Neural cell (in vitro differentiated cells): ENCODE measurements around the gene UBE2L3. TPM values are rescaled to one million over a fixed set of nuclear protein-coding genes. Genes with fewer than 3 reads are reported as not detected.

Source experiments
- H2AFZ ChIP-seq: fragments of 200-600, 300-800 bp; sonication (generic), shearing (Covaris generic); 2 replicates; pipeline ENCODE4 v1.6.0; 2014; ENCODE audit warnings: low read depth, mild to moderate bottlenecking, antibody characterized with exemption, low read length, moderate library complexity
- H3F3A ChIP-seq: fragments of 200-600 bp; shearing (Covaris generic); 2 replicates; pipeline ENCODE4 v1.6.1; 2016; ENCODE audit warnings: mild to moderate bottlenecking, moderate library complexity, mixed read lengths, antibody characterized with exemption, low read length; ENCODE audit not compliant: insufficient read depth, poor library complexity, severe bottlenecking
- H3K27ac ChIP-seq: fragments of 200-600, 300-800 bp; sonication (generic), shearing (Covaris generic); 2 replicates; pipeline ENCODE4 v1.5.1; 2014; ENCODE audit warnings: mild to moderate bottlenecking, low read length, moderate library complexity
- H3K27me3 ChIP-seq: fragments of 300-800, 200-600 bp; sonication (generic), shearing (Covaris generic); 2 replicates; pipeline ENCODE4 v1.6.0; 2014; ENCODE audit warnings: mild to moderate bottlenecking, low read depth, low read length, moderate library complexity; ENCODE audit not compliant: insufficient read depth
- H3K36me3 ChIP-seq: fragments of 300-800, 200-600 bp; sonication (generic), shearing (Covaris generic); 2 replicates; pipeline ENCODE4 v1.5.1; 2014; ENCODE audit warnings: mild to moderate bottlenecking, antibody characterized with exemption, low read length, moderate library complexity; ENCODE audit not compliant: insufficient read depth
- H3K4me2 ChIP-seq: fragments of 300-800, 200-600 bp; sonication (generic), shearing (Covaris generic); 2 replicates; pipeline ENCODE4 v1.6.0; 2014; ENCODE audit warnings: mild to moderate bottlenecking, low read length
- H3K4me3 ChIP-seq: fragments of 300-800, 200-600 bp; sonication (generic), shearing (Covaris generic); 2 replicates; pipeline ENCODE4 v1.5.1; 2014; ENCODE audit warnings: mild to moderate bottlenecking, low read length, moderate library complexity
- H3K79me2 ChIP-seq: fragments of 200-600 bp; shearing (Covaris generic); replicated peaks from 2 replicates; pipeline ENCODE4 v1.6.0; 2014; ENCODE audit warnings: mild to moderate bottlenecking, low read length, moderate library complexity; ENCODE audit not compliant: insufficient read depth
- H3K9ac ChIP-seq: fragments of 300-800, 200-600 bp; sonication (generic), shearing (Covaris generic); 2 replicates; pipeline ENCODE4 v1.6.1; 2016; ENCODE audit warnings: mild to moderate bottlenecking, low read length, mixed read lengths
- H3K9me2 ChIP-seq: fragments of 200-600 bp; shearing (Covaris generic); 2 replicates; pipeline ENCODE4 v1.6.1; 2016; ENCODE audit warnings: mild to moderate bottlenecking, low read length, mixed read lengths; ENCODE audit not compliant: insufficient read depth
- H3K9me3 ChIP-seq: fragments of 200-600, 300-800 bp; sonication (generic), shearing (Covaris generic); 2 replicates; pipeline ENCODE4 v1.6.1; 2016; ENCODE audit warnings: mild to moderate bottlenecking, mixed run types, low read length, moderate library complexity, mixed read lengths
- H4K20me1 ChIP-seq: fragments of 200-600 bp; shearing (Covaris generic); 2 replicates; pipeline ENCODE4 v1.6.1; 2016; ENCODE audit warnings: mild to moderate bottlenecking, mixed run types; ENCODE audit not compliant: insufficient read depth
- CTCF ChIP-seq: fragments of 450-650 bp; IDR thresholded peaks from 2 replicates; pipeline ENCODE4 v1.5.1; 2014; ENCODE audit warnings: antibody characterized with exemption, mild to moderate bottlenecking, moderate library complexity; ENCODE audit not compliant: poor library complexity, severe bottlenecking
- EP300 ChIP-seq: fragments of 450-650 bp; conservative IDR thresholded peaks from 2 replicates; pipeline ENCODE4 v1.6.1; 2014; ENCODE audit warnings: antibody characterized with exemption, mild to moderate bottlenecking, moderate library complexity; ENCODE audit not compliant: poor library complexity, severe bottlenecking
- EZH2 ChIP-seq: fragments of 200-600, 300-800 bp; shearing (Covaris generic), sonication (generic); IDR thresholded peaks from 2 replicates; pipeline ENCODE4 v1.6.1; 2014; ENCODE audit warnings: antibody characterized with exemption, low read length, borderline replicate concordance, mild to moderate bottlenecking; ENCODE audit not compliant: insufficient read depth, poor library complexity, severe bottlenecking
- MXI1 ChIP-seq: fragments of 450-650 bp; conservative IDR thresholded peaks from 2 replicates; pipeline ENCODE4 v1.6.1; 2014; ENCODE audit warnings: antibody characterized with exemption, mild to moderate bottlenecking; ENCODE audit not compliant: poor library complexity, severe bottlenecking
- POLR2AphosphoS5 ChIP-seq: IDR thresholded peaks from 2 replicates; pipeline ENCODE4 v1.6.1; 2012
- RAD21 ChIP-seq: fragments of 450-650 bp; conservative IDR thresholded peaks from 2 replicates; pipeline ENCODE4 v1.6.1; 2014; ENCODE audit warnings: antibody characterized with exemption, mild to moderate bottlenecking, moderate library complexity
- SMC3 ChIP-seq: fragments of 450-650 bp; conservative IDR thresholded peaks from 2 replicates; pipeline ENCODE4 v1.6.1; 2014; ENCODE audit warnings: antibody characterized with exemption, mild to moderate bottlenecking, moderate library complexity; ENCODE audit not compliant: poor library complexity
- TAF1 ChIP-seq: IDR thresholded peaks from 2 replicates; pipeline ENCODE4 v1.6.1; 2012; ENCODE audit warnings: low read depth
- polyA plus RNA-seq: library from polyadenylated mRNA; depleted of rRNA; stranded (reverse); fragments of >200 nt; gene quantifications from 2 replicates; pipeline ENCODE4 v1.2.3, GENCODE V29; 2014
- TF ChIP-seq, protein P1 (sequence below): IDR thresholded peaks from 2 replicates; pipeline ENCODE4 v1.6.1; 2012; ENCODE audit warnings: borderline replicate concordance

Gene UBE2L3
- polyA plus RNA-seq, 1 donor from 2014 or later = 49.1 TPM

DNA sequence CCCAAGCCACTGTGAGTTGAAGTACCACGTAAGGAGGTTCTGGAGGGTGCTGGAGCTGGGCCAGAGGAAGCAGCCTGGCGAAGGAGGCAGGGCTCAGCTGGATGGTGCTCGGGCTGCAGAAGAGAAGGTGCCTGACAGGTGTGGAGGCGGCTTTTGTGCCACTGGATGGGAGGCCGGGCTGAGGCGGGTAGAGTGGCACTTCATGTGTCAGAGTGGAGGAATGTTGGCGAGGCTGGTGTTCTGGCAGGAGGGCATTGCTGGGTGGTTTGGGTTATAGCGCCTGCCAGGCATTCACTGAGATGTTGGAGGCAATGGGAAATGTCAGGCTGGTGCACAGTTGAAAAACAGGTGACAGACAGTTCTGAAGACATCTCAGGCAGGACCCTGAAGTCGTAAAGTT lies 24.2 kb downstream of the UBE2L3 start:
- Histone ChIP-seq H2AFZ (no peak overlapping the region), H3K9ac (no peak overlapping the region), H3K9me2 (no peaks in the 10 kb centered on the region), H4K20me1 (no peaks in the 10 kb centered on the region), H3K9me3 (no peaks in the 10 kb centered on the region), H3F3A (no peaks in the 10 kb centered on the region), H3K79me2 (peaks cover 41% of the 10 kb centered on the region), H3K4me2 (no peak overlapping the region), H3K36me3 (peaks cover 9% of the 10 kb centered on the region), H3K4me3 (no peak overlapping the region), H3K27ac (no peak overlapping the region), H3K27me3 (no peaks in the 10 kb centered on the region)
- TF ChIP-seq, protein P1, sequence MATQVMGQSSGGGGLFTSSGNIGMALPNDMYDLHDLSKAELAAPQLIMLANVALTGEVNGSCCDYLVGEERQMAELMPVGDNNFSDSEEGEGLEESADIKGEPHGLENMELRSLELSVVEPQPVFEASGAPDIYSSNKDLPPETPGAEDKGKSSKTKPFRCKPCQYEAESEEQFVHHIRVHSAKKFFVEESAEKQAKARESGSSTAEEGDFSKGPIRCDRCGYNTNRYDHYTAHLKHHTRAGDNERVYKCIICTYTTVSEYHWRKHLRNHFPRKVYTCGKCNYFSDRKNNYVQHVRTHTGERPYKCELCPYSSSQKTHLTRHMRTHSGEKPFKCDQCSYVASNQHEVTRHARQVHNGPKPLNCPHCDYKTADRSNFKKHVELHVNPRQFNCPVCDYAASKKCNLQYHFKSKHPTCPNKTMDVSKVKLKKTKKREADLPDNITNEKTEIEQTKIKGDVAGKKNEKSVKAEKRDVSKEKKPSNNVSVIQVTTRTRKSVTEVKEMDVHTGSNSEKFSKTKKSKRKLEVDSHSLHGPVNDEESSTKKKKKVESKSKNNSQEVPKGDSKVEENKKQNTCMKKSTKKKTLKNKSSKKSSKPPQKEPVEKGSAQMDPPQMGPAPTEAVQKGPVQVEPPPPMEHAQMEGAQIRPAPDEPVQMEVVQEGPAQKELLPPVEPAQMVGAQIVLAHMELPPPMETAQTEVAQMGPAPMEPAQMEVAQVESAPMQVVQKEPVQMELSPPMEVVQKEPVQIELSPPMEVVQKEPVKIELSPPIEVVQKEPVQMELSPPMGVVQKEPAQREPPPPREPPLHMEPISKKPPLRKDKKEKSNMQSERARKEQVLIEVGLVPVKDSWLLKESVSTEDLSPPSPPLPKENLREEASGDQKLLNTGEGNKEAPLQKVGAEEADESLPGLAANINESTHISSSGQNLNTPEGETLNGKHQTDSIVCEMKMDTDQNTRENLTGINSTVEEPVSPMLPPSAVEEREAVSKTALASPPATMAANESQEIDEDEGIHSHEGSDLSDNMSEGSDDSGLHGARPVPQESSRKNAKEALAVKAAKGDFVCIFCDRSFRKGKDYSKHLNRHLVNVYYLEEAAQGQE = no peak
- TF ChIP-seq RAD21 (no peak), EZH2 (no peak), POLR2AphosphoS5 (no peak), TAF1 (no peak), MXI1 (no peak), SMC3 (no peak), EP300 (no peak), CTCF (no peak)

DNA sequence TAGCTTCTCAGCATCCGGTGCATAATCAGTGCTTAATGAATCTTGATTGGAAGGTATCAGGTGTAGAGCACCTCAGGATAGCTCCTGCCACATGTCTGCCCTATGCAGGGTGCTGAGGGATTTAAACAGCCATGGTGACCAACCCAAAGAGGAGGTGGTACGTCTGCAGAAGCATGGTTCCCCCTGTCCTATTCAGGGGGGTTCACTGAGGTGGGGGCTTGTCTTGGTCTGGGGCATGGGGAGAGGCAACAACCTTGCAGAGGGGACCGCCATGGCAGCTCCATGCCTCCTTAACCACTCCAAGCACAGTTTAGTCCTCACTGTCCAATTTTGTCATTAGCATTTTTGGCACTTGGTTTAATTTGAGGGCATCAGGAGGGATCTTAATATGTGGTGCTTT lies 24.9 kb downstream of the UBE2L3 start:
- TF ChIP-seq SMC3 (no peak), EZH2 (no peak), RAD21 (no peak), EP300 (no peak), POLR2AphosphoS5 (no peak), MXI1 (no peak), TAF1 (no peak), CTCF (no peak)
- TF ChIP-seq, protein P1 = no peak
- Histone ChIP-seq H3K27me3 (no peaks in the 10 kb centered on the region), H2AFZ (no peak overlapping the region), H3F3A (no peaks in the 10 kb centered on the region), H3K36me3 (peaks cover 9% of the 10 kb centered on the region), H3K4me2 (no peak overlapping the region), H3K4me3 (no peak overlapping the region), H3K9me3 (no peaks in the 10 kb centered on the region), H3K79me2 (peaks cover 41% of the 10 kb centered on the region), H4K20me1 (no peaks in the 10 kb centered on the region), H3K9me2 (no peaks in the 10 kb centered on the region), H3K27ac (no peak overlapping the region), H3K9ac (no peak overlapping the region)
